GM13977 (cell line): ENCODE results near the gene COL20A1.

Source experiments
- DNase-seq: peaks from one replicate; pipeline ENCODE4 v3.0.0; 2012; ENCODE audit warnings: low spot score
- in situ Hi-C: fragments of 300-500 bp; cut with MboI; formaldehyde crosslinking; loops from one replicate; pipeline ENCODE4 v1.12.0; 2022; ENCODE audit warnings: low sequenced_read_pairs, low pct_unique_long_range_greater_than_20kb, mixed read lengths, inconsistent platforms; ENCODE audit not compliant: unreplicated experiment
- TF ChIP-seq, protein P1 (sequence below): IDR thresholded peaks from 2 replicates; pipeline ENCODE4 v1.5.1; 2012; ENCODE audit warnings: mild to moderate bottlenecking, control low read depth; ENCODE audit not compliant: insufficient read depth; ENCODE audit errors: extremely low read depth, missing control alignments

COL20A1 gene

DNA sequence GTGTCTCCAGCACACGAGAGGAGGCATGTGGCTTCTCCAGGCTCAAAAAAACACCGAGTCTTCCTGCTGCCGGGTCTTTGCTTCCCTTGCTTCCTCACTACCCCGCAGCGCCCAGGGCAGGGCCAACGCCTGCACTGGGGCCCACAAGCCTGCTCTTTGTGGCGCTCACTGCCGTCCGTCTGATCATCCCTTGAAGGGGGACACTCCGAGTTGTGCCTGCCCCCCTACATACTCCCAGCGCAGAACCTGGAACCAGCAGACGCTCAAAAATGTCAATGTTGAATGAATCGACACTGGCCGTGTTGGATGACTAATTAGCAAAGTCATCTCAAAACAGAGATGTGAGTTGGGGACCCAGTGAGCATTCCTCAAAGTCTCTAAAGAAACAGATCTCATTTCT, 28.5 kb upstream of the COL20A1 start:
- no peak for DNase-seq
- TF ChIP-seq, protein P1, sequence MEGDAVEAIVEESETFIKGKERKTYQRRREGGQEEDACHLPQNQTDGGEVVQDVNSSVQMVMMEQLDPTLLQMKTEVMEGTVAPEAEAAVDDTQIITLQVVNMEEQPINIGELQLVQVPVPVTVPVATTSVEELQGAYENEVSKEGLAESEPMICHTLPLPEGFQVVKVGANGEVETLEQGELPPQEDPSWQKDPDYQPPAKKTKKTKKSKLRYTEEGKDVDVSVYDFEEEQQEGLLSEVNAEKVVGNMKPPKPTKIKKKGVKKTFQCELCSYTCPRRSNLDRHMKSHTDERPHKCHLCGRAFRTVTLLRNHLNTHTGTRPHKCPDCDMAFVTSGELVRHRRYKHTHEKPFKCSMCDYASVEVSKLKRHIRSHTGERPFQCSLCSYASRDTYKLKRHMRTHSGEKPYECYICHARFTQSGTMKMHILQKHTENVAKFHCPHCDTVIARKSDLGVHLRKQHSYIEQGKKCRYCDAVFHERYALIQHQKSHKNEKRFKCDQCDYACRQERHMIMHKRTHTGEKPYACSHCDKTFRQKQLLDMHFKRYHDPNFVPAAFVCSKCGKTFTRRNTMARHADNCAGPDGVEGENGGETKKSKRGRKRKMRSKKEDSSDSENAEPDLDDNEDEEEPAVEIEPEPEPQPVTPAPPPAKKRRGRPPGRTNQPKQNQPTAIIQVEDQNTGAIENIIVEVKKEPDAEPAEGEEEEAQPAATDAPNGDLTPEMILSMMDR: no peak
- in situ Hi-C loops: no loop called here

DNA sequence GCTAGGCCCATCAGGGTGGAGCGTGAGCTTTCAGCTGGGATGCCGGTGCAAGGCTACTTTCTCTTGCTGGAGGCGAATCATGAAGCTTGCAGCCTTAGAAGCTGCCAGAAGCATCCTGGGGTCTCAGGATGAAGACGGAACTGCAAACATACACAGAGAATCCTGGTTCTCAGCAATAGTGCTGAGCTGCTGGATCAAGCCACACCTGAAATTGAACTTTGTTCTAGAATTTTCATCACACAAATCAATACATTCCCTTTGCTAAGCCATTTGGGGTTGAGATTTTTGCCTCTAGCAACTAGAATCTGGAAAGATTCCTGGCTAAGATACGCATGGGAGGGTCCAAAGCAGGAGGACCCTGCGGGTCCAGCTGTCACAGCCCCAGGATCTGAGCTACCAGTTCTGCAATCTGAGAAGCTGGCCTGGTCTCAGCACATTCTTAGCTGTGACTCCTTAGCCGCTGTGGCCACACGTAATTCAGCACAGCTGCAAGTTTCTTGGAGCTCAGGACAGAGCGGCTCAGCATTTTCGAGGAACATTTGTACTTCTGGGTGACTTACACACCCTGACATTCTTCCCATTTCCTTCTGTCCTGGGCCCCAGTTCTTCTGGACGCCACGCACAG, 27.0 kb upstream of the COL20A1 start:
- in situ Hi-C loops: no loop called here
- no peak for DNase-seq
- TF ChIP-seq, protein P1: no peak

DNA sequence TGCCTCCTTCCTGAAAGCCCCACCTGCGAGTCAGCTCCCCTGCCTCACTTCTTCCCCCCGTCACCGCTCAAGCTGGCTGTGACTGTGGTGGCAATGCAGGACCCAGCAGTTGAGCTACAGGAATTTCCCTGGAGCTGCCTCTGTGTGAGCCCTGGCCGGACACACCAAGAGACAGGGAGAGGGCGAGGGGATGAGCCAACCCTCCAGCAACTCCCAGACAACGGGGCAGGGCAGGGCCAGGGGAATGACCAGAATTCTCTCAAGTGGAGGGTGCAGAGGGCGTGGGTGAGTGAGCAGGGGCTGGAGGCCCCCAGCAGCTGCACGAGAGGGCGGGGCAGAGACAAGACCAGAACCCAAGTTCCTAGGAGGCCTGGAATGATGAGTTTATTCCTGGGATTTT, 25.3 kb upstream of the COL20A1 start:
- in situ Hi-C loops: no loop called here
- TF ChIP-seq, protein P1: no peak
- DNase-seq: no peak

DNA sequence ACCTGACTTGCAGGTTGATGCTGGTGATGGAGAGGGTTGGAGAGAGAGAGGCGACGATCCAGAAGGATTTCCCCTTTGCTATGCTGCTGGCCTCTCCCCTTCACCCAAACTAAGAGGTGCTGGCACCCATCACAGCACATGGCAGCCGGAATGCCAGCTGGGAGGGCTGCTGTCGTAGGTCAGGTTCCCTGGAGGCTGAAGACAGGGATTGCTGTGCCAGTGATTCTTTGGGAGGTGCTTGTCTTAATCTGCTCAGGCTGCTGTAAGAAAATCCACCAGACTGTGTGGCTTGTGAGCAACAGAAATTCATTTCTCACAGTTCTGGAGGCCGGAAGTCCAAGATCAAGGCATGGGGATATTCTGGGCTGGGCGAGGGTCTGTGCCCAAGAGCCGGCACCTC, 24.7 kb upstream of the COL20A1 start:
- TF ChIP-seq, protein P1: no peak
- no peak for DNase-seq
- in situ Hi-C loops: no loop called here

DNA sequence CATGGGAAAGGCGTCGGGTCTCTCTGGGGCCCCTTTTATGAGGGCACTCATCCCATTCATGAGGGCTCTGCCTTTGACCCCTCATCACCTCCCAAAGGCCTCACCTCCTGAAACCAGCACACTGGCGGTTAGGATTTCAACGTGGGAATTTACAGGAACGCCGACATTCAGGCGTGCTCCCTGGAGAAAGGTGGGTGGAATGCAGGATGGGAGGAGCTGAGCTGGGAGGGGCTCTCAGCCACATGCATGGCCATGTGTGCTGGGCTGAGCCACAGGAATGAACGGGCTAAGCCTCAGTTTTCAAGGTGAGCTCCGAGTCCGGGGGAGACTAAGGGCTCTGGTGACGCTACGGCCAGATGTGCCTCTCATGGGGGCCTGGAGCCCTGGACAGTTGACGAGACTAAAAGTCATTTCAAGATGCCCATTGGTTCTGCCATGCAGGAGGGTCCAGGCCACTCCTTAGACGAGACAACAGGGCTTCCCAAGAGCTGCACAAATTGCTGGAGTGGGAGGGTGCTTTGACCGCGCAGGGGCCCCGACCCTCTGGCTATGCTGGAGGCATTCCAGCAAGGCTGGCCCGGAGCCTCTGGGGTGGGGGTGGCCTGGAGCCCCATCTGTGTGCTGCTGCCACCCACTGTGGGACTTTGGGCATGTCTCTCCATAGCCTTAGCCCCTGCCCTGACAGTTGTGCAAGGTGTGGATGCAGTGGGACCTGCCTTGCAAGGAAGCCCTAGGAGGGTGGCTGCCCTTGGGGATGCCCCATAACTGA, 24.1 kb upstream of the COL20A1 start:
- in situ Hi-C loops: no loop called here
- no peak for DNase-seq
- TF ChIP-seq, protein P1: no peak

DNA sequence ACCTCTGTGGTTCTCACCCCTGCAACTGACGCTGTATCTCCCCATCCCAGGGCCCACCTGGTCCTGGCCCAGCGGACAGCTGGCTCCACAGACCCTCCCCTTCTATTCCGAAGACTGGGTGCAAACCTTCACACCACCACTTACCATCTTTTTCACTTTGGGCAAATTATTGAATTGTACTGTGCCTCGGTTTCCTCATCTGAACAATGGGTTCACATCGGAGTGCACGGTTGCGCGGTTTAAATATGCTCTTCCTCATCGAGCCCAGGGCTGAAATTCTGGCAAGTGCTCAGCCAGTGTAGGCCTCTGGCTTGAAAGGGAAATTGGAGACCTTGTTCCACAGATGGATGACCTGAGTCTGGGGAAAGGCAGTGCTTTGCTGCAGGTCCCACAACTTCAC, 23.3 kb upstream of the COL20A1 start:
- in situ Hi-C loops: no loop called here
- no peak for DNase-seq
- TF ChIP-seq, protein P1: no peak
